Measurements from ENCODE around the gene PKP4.

Gene PKP4

GRCh38 chr2:158491072-158491471 is 34.3 kb downstream of the PKP4 start:
- no peaks in the 10 kb centered on the region for H4K20me1 ChIP-seq (ENCODE audit: low read depth, low read length)
- TF ChIP-seq EZH2phosphoT487 (conservative IDR thresholded peaks at IDR 0.05; ENCODE audit: low read length) (no peak), CTCF (IDR thresholded peaks at IDR 0.05; ENCODE audit: insufficient read depth, low read length, poor library complexity, severe bottlenecking) (no peak)
- no peaks in the 10 kb centered on the region for H3K79me2 ChIP-seq (ENCODE audit: insufficient read depth, low read length)
- H3K4me2 ChIP-seq (ENCODE audit: low read depth, low read length, poor library complexity, severe bottlenecking), result no peak overlapping the region
- H3K27ac ChIP-seq (ENCODE audit: low read depth, low read length), result no peak overlapping the region
- H3K27me3 ChIP-seq (ENCODE audit: low read length), result no peaks in the 10 kb centered on the region
- H3K36me3 ChIP-seq (ENCODE audit: low read length), result no peaks in the 10 kb centered on the region
- H3K4me3 ChIP-seq (ENCODE audit: insufficient read depth, low read length, poor library complexity, severe bottlenecking), result no peak overlapping the region
- no peaks in the 10 kb centered on the region for H3K9me2 ChIP-seq (replicated peaks; ENCODE audit: insufficient read depth, low read length)
- no peak overlapping the region for H3K9ac ChIP-seq (ENCODE audit: low read length)
- no peaks in the 10 kb centered on the region for H3F3A ChIP-seq (ENCODE audit: insufficient read depth)
- no peaks in the 10 kb centered on the region for H3K9me3 ChIP-seq (ENCODE audit: insufficient read depth, low read length)
- no peak overlapping the region for H2AFZ ChIP-seq (ENCODE audit: low read depth, low read length, severe bottlenecking)

- Histone ChIP-seq H3K79me2 (ENCODE audit: insufficient read depth, low read length) (no peaks in the 10 kb centered on the region), H3K4me3 (ENCODE audit: insufficient read depth, low read length, poor library complexity, severe bottlenecking) (no peak overlapping the region), H3K9me2 (replicated peaks; ENCODE audit: insufficient read depth, low read length) (no peaks in the 10 kb centered on the region), H3K36me3 (ENCODE audit: low read length) (no peaks in the 10 kb centered on the region), H3K27ac (ENCODE audit: low read depth, low read length) (no peak overlapping the region), H4K20me1 (ENCODE audit: low read depth, low read length) (no peaks in the 10 kb centered on the region), H2AFZ (ENCODE audit: low read depth, low read length, severe bottlenecking) (no peak overlapping the region), H3K4me2 (ENCODE audit: low read depth, low read length, poor library complexity, severe bottlenecking) (no peak overlapping the region), H3F3A (ENCODE audit: insufficient read depth) (no peaks in the 10 kb centered on the region), H3K9ac (ENCODE audit: low read length) (no peak overlapping the region), H3K27me3 (ENCODE audit: low read length) (no peaks in the 10 kb centered on the region), H3K9me3 (ENCODE audit: insufficient read depth, low read length) (no peaks in the 10 kb centered on the region)
- no peak for TF ChIP-seq CTCF (IDR thresholded peaks at IDR 0.05; ENCODE audit: insufficient read depth, low read length, poor library complexity, severe bottlenecking)
- TF ChIP-seq EZH2phosphoT487 (conservative IDR thresholded peaks at IDR 0.05; ENCODE audit: low read length), result no peak
Measured at GRCh38 chr2:158493458-158493857, 36.7 kb downstream of the PKP4 start.

- no peak overlapping the region for H3K27ac ChIP-seq (ENCODE audit: low read depth, low read length)
- H3K79me2 ChIP-seq (ENCODE audit: insufficient read depth, low read length), result no peaks in the 10 kb centered on the region
- no peak overlapping the region for H3K4me2 ChIP-seq (ENCODE audit: low read depth, low read length, poor library complexity, severe bottlenecking)
Measured at GRCh38 chr2:158495175-158495574, 38.4 kb downstream of the PKP4 start.

More at GRCh38 chr2:158495175-158495574, 38.4 kb downstream of the PKP4 start:
- Histone ChIP-seq H3K9me2 (replicated peaks; ENCODE audit: insufficient read depth, low read length) (no peaks in the 10 kb centered on the region), H3F3A (ENCODE audit: insufficient read depth) (no peaks in the 10 kb centered on the region), H3K36me3 (ENCODE audit: low read length) (no peaks in the 10 kb centered on the region), H4K20me1 (ENCODE audit: low read depth, low read length) (no peaks in the 10 kb centered on the region), H3K27me3 (ENCODE audit: low read length) (no peaks in the 10 kb centered on the region), H3K9ac (ENCODE audit: low read length) (no peak overlapping the region), H2AFZ (ENCODE audit: low read depth, low read length, severe bottlenecking) (no peak overlapping the region), H3K4me3 (ENCODE audit: insufficient read depth, low read length, poor library complexity, severe bottlenecking) (no peak overlapping the region), H3K9me3 (ENCODE audit: insufficient read depth, low read length) (no peaks in the 10 kb centered on the region)
- TF ChIP-seq CTCF (IDR thresholded peaks at IDR 0.05; ENCODE audit: insufficient read depth, low read length, poor library complexity, severe bottlenecking) (no peak), EZH2phosphoT487 (conservative IDR thresholded peaks at IDR 0.05; ENCODE audit: low read length) (no peak)
